H4 (cell line): ENCODE data around the gene ALG5. TPM values are rescaled to one million over a fixed set of nuclear protein-coding genes. Genes with fewer than 3 reads are reported as not detected.

Experiments
- DNase-seq: peaks from one replicate; pipeline ENCODE4 v3.0.0-alpha.2; 2015; ENCODE audit warnings: low spot score
- total RNA-seq: library from RNA; depleted of rRNA; stranded (reverse); fragments of >200 nt; shearing (Covaris generic); gene quantifications from 2 replicates; pipeline ENCODE4 v1.2.3, GENCODE V29; 2014; rRNA removed

The ALG5 gene, protein sequence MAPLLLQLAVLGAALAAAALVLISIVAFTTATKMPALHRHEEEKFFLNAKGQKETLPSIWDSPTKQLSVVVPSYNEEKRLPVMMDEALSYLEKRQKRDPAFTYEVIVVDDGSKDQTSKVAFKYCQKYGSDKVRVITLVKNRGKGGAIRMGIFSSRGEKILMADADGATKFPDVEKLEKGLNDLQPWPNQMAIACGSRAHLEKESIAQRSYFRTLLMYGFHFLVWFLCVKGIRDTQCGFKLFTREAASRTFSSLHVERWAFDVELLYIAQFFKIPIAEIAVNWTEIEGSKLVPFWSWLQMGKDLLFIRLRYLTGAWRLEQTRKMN
- total RNA-seq, result 21.5 and 28.2 TPM in 2 replicates

DNA sequence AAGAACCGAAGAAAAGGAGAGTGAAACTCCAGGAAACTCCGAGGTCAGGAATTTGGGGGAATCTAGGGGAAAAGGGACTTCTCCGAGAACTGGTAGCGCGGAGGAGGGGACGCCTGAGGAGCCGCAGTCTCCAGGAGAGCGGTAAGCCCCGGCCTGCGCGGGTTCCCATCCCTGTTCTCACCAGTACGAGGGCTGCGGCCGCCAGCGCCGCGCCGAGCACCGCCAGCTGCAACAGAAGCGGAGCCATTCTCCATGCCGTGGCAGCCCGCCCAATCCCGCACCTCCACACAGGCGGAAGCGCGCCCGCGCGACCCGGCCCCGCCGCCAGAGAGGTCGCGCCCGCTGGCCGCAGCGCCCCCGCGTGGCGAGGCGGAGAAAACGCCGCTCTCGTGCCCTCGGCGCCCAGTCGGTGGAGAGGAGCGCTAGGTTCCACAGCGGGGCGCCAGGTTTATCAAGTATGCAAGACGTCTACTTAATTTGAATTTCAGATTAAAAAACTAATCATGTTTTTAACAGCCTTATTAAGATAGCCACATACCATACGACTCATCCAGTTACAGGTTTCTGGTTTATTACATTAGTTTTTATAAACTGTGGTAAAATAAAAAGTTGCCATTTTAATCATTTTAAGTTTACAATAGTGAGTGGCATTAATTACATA is at the start of gene ALG5:
TSS of gene ALG5 (minus strand) at position 287 of the 661 bp plus-strand sequence. CDS start at position 247, 40 bp downstream.
- DNase-seq, result peak; percentile 63

DNA sequence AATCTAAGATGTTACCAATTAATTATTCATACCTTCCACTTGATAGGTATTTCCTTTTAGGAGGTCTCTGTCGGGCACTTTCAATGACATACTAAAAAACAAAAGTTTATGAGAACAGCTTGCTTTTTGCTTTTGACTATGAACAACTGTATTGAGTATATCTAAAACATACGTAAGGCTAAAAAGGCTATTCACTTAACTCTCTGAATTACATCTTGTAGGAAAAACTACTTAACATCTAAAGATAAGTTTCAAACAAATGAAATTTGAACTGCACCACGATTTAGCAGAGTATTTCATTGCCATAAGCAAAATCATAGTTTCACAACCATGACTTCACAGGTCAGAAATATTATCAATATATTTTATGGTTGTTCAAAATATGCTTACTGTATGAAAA is 48.7 kb upstream of the ALG5 start:
- no peak for DNase-seq

DNA sequence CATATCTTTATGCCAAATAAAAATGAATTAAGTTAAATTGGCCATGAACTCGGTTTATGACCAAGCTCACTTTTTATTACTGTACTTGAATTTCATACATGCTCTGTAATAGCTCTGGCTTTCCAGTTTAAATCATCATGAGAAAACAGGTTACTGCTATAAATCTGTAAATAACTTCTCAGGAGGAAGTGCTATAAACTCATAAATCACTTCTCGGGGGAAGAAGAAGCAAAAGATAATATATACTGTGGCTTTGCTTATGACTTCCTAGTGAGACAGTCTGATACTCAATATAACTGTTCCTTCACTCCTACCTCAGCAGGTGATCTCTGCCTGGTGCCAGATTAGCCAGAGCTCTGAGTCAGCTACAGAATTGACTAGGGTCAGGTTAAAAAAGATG is 47.9 kb upstream of the ALG5 start:
- no peak for DNase-seq

DNA sequence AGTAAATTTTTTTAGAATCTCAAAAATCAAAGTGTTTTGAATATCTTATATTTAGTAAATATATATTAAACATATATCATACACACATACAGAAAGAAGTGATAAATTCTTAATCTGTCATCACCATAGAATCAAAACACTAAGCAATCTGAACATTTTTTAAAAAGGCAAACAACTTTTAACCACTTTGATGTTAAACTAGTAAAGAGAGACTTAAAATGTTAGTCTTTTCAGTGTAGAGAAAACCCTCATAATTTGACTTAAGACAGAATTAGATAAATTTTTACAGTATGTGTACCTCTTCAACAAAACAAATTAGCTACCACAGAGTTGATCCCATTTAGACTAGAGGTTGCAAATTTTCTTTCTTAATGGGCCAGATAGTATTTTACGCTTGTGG is 46.9 kb upstream of the ALG5 start:
- DNase-seq, result no peak

DNA sequence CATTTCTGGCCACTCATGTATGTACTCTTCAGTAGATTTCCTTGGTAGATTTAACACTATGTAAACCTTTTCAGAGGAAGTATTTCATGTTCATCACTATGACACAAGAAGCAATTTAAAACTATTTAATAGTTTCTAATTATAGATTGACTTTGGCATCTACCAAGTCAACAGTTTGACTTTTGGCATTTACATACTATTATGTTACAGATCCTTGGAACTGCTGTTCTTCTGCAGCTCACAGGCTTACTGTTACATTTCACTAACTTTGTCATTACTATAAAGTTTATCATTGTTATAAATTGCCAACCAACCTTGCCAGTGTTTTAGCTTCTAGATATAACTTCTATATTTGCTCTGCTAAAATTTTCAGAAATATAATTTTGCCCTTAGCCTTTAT is 41.6 kb upstream of the ALG5 start:
- DNase-seq, result no peak

DNA sequence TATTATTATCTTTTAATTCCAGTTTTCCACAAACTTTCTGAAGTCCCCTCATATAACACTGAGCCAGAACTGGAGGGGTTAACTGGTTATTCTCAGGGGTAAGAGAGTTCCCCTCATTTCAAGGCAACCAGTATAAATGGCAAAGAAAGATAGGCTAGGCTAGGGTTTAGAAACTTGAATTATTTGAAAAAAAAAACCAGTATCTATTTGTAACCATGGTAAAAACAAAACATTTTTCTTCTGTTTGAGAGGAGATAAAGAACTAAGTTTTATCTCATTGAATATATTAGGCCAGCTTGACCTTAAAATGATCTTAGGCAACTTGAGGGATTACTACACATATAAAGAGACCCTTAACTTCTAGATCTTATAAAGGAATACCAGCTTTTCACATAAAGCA is 40.8 kb upstream of the ALG5 start:
- no peak for DNase-seq

DNA sequence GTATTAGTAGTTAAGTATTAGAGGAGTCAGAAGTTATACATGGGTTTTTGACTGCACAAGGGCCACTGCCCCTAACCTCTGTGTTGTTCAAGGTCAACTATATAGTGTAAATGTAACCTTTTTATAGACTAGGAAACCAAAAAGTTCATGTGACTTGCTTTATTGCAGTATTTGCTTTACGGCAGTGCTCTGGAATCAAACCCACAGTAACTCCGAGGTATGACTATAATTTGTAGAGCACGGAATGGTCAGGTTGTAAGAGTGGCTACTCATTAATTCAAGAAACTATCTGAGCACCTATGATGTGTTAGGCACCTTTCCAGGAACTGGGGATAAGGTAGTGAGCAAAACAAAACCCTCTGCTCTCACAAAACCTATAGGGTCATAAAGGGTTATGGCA is 38.1 kb upstream of the ALG5 start:
- DNase-seq, result no peak

DNA sequence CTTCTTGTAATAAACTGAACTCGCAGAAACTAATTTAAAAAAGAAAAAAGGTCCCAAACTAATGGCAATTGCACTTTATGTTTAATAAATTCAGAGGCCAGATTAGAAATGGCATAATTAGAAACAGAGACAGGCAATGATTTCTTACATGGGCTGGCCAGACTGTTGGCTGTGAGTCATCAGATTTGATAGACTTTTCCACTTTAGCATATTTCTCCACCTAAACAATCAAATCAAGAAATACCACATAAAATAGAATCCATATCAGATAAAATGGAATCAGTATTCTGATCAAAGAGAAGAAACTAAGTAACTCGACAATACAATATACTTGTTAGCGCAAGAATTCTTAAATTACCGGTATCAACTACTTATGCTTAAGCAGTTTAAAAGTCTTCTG is 30.5 kb upstream of the ALG5 start:
- no peak for DNase-seq

DNA sequence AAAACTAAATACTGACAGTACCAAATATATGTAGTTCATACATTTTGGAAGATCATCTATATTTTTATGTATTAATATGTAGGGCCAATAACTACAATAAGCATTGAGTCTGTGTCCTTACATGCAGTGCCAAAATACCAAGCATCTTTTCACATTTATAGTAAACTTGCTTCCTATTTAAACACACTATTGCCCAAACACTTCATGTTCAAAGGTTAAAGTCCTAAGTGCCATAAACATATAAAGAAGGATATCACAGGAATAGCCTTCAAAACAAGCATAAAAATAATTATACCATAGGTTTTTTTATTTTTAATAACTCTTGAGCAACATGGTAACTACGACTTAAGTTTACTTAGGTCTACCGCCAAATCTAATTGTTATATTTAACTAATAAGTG is 28.5 kb upstream of the ALG5 start:
- DNase-seq, result no peak

DNA sequence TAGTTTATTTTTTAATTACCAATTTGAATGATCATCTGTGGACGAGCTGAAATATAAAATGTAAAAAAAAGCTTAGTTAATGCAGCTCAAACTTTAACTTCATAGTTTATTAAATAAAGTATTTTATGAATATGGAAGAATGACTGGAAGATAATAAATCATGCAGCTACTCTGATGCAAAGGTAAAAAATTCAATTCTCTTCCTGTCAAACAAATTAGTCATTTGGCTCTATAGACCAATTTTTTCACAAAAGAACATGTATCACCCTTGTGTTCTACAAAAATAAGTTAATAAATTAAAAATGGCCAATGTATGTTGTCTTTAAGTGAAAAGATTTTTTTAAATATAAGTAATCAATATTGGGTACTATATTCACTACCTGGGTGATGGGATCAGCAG is 27.6 kb upstream of the ALG5 start:
- no peak for DNase-seq

DNA sequence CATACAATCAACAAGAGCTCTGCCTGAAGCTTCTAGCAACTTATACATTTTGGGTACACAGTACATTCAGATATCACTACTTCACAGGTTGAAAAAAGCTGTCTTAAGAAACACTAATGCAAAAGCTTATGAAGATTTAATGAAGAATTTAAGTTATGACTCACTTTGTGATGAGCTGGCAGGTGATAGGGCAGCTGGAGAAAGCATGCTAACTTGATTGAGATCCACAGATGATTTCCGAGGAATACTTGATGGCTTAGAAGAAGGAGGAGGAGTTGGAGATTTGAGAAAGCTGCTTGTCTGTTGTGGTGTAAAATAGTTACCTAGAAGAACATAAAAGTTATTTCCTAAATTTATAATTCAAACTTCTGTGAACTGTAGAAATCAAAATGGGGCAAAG is 24.7 kb upstream of the ALG5 start:
- no peak for DNase-seq

DNA sequence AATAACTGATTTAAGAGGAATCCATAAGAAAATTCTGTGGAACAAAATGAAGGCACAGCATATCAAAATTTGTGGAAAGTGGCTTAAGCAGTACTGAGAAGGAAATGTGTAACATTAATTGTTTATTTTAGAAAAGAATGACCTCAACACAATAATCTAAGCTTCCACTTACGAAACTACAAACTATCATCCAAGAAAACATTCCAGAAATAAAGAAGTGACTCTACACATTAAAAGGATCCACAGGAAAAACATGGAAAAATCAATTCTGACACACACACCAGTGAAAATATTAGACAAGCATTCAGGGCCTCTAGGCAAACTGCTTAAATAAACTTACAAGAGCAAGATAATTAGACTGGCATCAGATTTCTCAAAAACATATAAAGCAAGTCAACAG is 15.5 kb upstream of the ALG5 start:
- no peak for DNase-seq

DNA sequence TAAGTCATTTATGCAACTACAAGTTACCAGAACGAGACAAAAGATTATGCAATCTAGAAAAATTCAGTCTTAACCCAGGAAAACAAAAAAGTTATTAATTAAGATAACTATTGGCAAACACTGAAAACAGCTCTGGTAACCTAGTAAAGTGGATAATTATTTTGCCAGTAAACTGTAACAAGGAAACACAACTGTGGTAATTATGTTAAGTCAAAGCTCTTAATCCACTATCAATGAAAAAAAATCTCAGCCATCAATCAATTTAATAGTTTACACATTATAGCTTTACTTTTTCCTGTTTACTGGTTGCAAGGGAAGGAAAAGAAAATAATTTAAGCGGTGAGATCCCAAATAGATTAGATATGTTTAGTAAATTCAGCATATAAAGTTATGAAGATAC is 12.6 kb upstream of the ALG5 start:
- no peak for DNase-seq

DNA sequence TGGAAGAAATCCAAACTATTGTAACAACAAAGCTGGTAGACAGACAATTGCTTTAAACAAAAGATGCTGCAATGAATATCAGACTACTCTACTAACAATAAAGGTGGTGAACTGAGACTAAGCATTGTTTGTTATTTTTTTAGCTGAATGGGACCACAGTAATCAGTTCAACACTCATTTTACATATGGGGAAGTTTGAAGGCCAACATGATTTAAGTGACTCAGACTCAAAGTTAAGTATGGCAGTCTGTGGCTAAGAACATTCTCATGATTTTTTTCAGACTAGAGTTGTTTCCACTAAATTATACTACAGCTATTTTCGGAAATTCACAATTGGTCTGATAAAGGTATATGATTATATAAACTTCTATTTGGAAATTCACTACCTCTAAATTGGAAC is 11.9 kb upstream of the ALG5 start:
- DNase-seq, result no peak

DNA sequence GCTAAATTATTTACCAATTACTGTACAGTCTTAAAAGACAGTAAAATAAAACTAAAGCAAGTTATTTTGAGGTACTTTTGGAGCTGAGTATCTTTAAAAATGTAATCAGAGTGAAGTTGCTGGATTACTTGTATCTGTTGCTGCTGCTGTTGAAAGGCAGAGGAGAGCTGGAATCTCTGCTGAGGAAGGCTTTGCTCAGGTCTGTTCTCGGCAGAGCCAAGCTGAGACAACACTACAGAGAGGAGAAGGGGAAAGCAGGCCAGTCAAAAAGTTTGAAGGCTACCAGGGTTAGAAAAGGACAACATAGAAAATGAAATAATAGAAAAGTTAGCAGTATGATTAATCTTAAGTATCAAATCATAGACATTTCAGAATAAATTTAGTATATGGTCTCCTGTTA is 11.3 kb upstream of the ALG5 start:
- no peak for DNase-seq

DNA sequence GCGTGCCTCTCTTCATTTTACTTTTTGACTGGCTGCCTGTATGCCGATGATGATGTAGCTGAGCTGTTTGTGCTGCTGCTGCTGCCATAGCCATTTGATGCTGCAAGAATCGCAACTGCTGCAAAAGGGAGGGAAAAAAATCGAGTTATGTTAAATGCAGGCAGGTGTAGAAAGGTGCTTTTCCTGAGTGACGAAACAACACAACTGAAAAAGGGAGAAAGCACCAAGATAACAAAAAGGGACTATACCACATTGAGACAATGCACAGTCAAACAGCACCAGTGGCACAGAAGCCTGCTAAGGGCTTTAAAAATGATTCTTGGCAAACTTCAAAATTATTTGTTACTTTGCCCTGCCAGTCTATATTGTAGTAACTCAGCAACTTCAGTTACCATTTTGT is 10.6 kb upstream of the ALG5 start:
- DNase-seq, result no peak

DNA sequence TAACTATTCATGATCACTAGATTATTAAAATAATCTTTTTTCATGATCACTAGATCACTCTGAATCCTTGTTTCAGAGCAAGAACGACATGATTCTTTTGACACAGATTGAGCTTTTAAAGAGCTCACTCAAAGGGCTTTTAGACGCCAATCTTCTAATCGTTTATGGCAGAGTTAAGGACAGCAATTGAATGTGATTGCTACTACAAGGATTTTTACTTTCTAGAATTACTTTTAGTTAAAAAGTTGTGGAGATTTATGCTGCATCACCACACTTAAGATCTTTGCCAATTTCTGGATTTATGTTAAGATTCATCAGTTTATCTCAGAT is 2.7 kb upstream of the ALG5 start:
- no peak for DNase-seq

DNA sequence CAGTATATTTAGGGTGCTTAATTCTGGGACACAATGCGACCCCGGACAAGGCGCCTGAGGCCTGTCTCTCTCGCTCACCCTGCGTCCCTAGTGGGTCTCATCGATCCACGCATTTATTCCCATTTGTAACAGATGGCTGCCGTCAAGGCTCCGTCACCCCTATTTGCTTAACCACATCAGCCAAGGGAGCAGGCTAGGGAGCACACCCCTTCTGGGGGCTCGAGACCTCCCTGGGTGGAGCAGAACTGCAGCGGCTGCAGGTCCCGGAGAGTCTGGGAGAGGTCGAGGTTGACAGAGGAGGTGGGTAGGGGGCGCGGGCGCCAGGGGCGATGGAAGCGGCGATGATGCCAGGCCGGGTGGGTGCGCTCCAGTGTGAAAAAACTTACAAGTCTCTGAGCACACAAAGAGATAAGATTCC is 507 bp downstream of the ALG5 start:
- DNase-seq, result no peak

DNA sequence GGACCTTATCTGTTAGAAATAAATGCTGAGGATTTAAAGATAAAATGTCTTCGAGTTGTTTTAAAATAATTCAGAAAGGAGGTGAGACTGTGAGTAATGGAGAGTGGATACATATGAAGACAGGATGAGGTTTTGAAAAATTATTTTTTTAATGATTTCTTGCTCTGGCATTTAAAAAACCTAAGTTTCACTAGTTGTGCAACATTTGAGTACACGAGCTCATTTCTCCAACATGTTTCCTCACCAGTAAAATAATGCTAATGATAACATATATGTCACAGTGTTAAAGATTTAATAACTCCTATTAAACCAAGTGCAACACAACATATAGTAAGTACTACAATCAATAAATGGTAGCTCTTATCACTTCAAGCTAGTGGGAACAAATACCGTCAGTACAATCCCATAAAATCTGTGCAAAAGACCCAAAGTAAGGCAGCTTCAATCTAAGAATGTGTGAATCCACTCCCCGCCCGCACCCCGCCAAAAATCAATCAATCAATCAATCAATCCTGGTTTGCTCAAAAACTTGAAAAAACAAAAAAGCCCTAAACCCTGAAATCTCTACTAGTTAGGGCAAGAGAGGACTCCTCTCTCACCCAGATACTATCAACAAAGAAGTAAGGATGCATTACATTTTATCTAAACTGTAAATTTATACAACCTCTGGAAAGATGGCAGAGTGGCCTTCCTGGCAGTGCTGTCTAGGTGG is 1.3 kb downstream of the ALG5 start:
- no peak for DNase-seq

DNA sequence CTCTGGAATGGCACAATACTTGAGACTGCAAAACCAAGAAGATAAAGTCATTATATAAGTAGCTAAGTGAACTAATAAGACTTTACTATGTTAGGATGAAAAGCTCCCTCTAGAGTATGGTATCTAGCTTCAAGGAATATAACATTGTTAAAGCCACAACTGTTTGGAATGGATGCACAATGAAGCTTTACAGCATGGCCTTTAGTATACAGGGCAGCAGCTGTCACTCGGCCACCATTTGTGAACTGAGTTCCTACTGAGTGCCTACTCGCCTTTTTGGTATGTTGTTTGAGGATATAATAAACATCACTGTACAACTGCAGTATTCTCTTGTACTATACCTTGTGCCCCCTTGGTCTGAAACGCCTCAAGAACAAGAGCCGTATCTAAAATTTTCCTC is 6.8 kb downstream of the ALG5 start:
- DNase-seq, result no peak

DNA sequence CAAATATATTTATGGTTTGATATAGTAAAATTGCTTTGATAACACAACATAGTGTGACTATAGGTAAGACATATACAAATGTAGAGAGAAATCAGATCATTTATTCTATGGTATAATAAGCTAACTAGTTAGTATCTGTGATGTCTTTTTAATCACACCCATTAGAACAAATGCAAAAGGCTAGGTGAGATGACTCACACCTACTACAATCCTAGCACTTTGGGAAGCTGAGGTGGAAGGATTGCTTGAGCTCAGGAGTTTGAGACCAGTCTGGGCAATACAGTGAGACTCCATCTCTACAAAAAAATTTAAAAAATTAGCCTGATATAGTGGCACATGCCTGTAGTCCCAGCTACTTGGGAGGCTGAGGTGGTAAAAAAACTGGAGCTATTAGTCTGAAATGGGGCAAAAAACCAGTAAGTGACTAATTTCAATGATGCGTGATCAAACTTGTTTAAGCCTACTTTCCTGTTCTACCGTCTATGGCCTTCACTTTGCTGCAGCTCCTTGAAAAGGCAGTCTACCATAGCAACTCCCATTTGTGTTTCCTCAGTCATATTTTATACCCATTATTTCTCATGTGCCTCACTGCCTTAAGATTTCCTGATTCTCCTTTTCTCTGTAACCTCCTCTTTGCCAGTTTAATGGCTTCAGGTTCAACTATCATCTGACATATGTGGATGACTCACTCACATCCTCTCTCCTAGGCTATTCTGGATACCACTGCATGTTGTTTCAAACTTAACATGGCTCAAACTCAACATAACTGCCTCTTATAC is 12.5 kb downstream of the ALG5 start:
- DNase-seq, result no peak

DNA sequence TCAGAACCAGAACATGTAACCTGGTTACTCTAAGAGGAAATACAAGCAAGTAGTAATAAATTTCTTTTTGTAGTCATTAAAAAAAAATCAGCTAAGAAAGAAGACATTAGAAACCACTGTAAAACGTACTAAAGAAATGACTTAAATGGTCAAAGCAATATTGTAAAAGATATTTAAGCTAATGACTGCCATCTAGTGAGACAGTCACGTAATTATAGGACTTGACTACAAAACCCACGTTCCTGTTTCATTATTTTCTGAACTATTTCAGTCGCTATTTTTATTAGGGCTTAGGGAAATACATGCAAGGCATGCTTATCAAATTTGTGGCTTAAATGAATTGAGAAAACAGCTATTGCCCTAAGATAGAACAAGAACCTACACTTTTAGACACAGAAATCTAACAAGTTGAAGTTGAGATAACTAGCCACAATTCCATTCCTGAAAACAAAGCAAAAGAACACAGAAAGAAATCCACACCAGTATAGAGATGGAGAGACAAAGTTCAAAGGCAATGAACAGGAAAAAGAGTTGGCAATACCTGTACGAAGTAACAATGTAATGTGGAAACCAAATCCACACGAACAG is 17.9 kb downstream of the ALG5 start:
- peak; percentile 39 for DNase-seq
